Karpas-422 (cell line): ENCODE data around the gene KCNK16. TPM values are rescaled to one million over a fixed set of nuclear protein-coding genes. Genes with fewer than 3 reads are reported as not detected.

Source experiments
- DNase-seq: peaks from one replicate; pipeline ENCODE4 v3.0.0-alpha.2; 2015
- H2AFZ ChIP-seq: fragments of 200-600 bp; sonication (generic); 2 replicates; pipeline ENCODE4 v1.6.1; 2014; ENCODE audit warnings: antibody characterized with exemption, low read length, mixed read lengths
- H3K27ac ChIP-seq: fragments of 200-600 bp; sonication (generic); 2 replicates; pipeline ENCODE4 v1.5.1; 2014; ENCODE audit warnings: mild to moderate bottlenecking, low read length, moderate library complexity
- H3K27me3 ChIP-seq: fragments of 200-600 bp; sonication (generic); 2 replicates; pipeline ENCODE4 v1.6.1; 2014; ENCODE audit warnings: low read length, mixed read lengths
- H3K36me3 ChIP-seq: fragments of 200-600 bp; sonication (generic); 2 replicates; pipeline ENCODE4 v1.6.1; 2014; ENCODE audit warnings: low read length, mixed read lengths; ENCODE audit not compliant: insufficient read depth
- H3K4me1 ChIP-seq: fragments of 200-600 bp; sonication (generic); 2 replicates; pipeline ENCODE4 v1.6.1; 2014; ENCODE audit warnings: mild to moderate bottlenecking, low read length, mixed read lengths
- H3K4me2 ChIP-seq: fragments of 200-600 bp; sonication (generic); 2 replicates; pipeline ENCODE4 v1.6.1; 2014; ENCODE audit warnings: low read length, low read depth, mild to moderate bottlenecking; ENCODE audit not compliant: poor library complexity, severe bottlenecking
- H3K4me3 ChIP-seq: fragments of 200-600 bp; sonication (generic); 2 replicates; pipeline ENCODE4 v1.5.1; 2014; ENCODE audit warnings: mild to moderate bottlenecking, antibody characterized with exemption, low read length, mixed read lengths
- H3K79me2 ChIP-seq: fragments of 200-600 bp; sonication (generic); 2 replicates; pipeline ENCODE4 v1.6.1; 2014; ENCODE audit warnings: mild to moderate bottlenecking, low read length, mixed read lengths
- H3K9ac ChIP-seq: fragments of 200-600 bp; sonication (generic); 2 replicates; pipeline ENCODE4 v1.6.0; 2014; ENCODE audit warnings: low read length
- H3K9me2 ChIP-seq: fragments of 200-600 bp; sonication (generic), shearing (Covaris generic); replicated peaks from 2 replicates; pipeline ENCODE4 v1.6.0; 2014; ENCODE audit warnings: mild to moderate bottlenecking, low read length, moderate library complexity; ENCODE audit not compliant: insufficient read depth
- H3K9me3 ChIP-seq: fragments of 300-700, 200-600 bp; sonication (generic); 2 replicates; pipeline ENCODE4 v1.6.1; 2014; ENCODE audit warnings: low read length, mixed read lengths
- H4K20me1 ChIP-seq: fragments of 200-600 bp; sonication (generic); 2 replicates; pipeline ENCODE4 v1.6.1; 2014; ENCODE audit warnings: mild to moderate bottlenecking, antibody characterized with exemption, low read length, low read depth; ENCODE audit not compliant: insufficient read depth
- total RNA-seq: library from RNA; depleted of rRNA; stranded (reverse); fragments of >200 nt; shearing (Covaris generic); gene quantifications from 2 replicates; pipeline ENCODE4 v1.2.3, GENCODE V29; 2014; ENCODE audit warnings: low replicate concordance

The KCNK16 gene
- total RNA-seq, 1 experiment from 2014 or later, result not detected

- Histone ChIP-seq H3K9ac (no peak overlapping the region), H3K27ac (no peak overlapping the region), H3K27me3 (no peaks in the 10 kb centered on the region), H3K79me2 (no peaks in the 10 kb centered on the region), H3K9me3 (no peaks in the 10 kb centered on the region), H3K4me1 (no peaks in the 10 kb centered on the region), H4K20me1 (no peaks in the 10 kb centered on the region), H3K4me2 (no peak overlapping the region), H3K4me3 (no peak overlapping the region), H3K36me3 (no peaks in the 10 kb centered on the region), H2AFZ (no peak overlapping the region), H3K9me2 (no peaks in the 10 kb centered on the region)
- DNase-seq, result peak; percentile 80
These were observed 12.5 kb downstream of the KCNK16 start for GRCh38 chr6:39309942-39310531.

GRCh38 chr6:39307462-39307861 is 15.0 kb downstream of the KCNK16 start:
- no peak overlapping the region for H3K4me3 ChIP-seq
- H3K4me2 ChIP-seq, result no peak overlapping the region
- no peaks in the 10 kb centered on the region for H3K79me2 ChIP-seq
- H3K27me3 ChIP-seq, result no peaks in the 10 kb centered on the region
- H3K27ac ChIP-seq, result no peak overlapping the region
- H3K9ac ChIP-seq, result no peak overlapping the region
- no peak for DNase-seq
- H3K4me1 ChIP-seq, result no peaks in the 10 kb centered on the region
- H2AFZ ChIP-seq, result no peak overlapping the region
- no peaks in the 10 kb centered on the region for H3K9me2 ChIP-seq
- no peaks in the 10 kb centered on the region for H3K9me3 ChIP-seq
- no peaks in the 10 kb centered on the region for H4K20me1 ChIP-seq
- no peaks in the 10 kb centered on the region for H3K36me3 ChIP-seq

- H3K9ac ChIP-seq, result no peak overlapping the region
- H3K36me3 ChIP-seq, result no peaks in the 10 kb centered on the region
- H3K4me1 ChIP-seq, result no peaks in the 10 kb centered on the region
- no peaks in the 10 kb centered on the region for H4K20me1 ChIP-seq
- H3K4me3 ChIP-seq, result no peak overlapping the region
- H3K27ac ChIP-seq, result no peak overlapping the region
- DNase-seq, result no peak
- H3K79me2 ChIP-seq, result no peaks in the 10 kb centered on the region
- H3K4me2 ChIP-seq, result no peak overlapping the region
- H3K9me3 ChIP-seq, result no peaks in the 10 kb centered on the region
- no peaks in the 10 kb centered on the region for H3K27me3 ChIP-seq
- H3K9me2 ChIP-seq, result no peaks in the 10 kb centered on the region
- H2AFZ ChIP-seq, result no peak overlapping the region
These were observed 17.6 kb downstream of the KCNK16 start for GRCh38 chr6:39304951-39305350.

DNA sequence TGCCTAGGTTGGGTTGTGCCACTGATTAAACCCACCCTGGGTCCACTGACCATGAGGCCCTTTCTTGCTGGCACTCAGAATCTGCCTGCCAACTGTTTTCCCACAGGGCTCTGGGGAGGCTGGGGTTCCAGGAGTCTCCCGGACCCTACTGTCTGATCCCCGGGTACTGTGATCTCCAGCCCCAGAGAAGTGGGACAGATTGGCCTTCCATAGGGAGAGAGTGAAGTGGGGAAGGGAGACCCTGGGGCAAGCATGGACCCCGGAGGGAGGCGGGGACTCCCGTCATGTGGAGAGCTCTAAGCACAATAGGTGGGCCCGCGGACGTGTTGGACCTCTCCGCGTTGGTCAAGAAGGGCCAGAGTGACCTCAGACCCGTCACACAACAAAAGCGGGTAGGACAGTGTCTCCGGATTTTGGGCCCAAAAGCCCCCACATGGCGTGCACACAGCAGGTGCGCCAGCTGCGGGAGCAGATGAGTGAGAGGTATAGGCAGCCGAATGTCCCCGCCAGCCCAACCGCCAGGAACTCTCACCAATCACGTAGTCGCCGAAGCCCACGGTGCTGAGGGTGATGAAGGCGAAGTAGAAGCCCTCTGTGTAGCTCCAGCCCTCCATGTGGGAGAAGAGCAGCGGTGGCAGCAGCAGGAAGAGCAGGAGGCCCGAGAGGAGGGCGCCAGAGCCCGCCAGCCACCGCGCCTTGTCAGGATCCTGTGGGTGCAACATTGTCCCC is 18.9 kb downstream of the KCNK16 start:
- H3K27ac ChIP-seq, result no peak overlapping the region
- no peak for DNase-seq
- no peak overlapping the region for H3K9ac ChIP-seq
- H3K27me3 ChIP-seq, result no peaks in the 10 kb centered on the region
- no peak overlapping the region for H3K4me2 ChIP-seq
- H3K4me3 ChIP-seq, result no peak overlapping the region
- no peak overlapping the region for H2AFZ ChIP-seq
- H3K4me1 ChIP-seq, result no peaks in the 10 kb centered on the region
- no peaks in the 10 kb centered on the region for H3K9me3 ChIP-seq
- H3K36me3 ChIP-seq, result no peaks in the 10 kb centered on the region
- no peaks in the 10 kb centered on the region for H3K79me2 ChIP-seq
- no peaks in the 10 kb centered on the region for H3K9me2 ChIP-seq
- no peaks in the 10 kb centered on the region for H4K20me1 ChIP-seq

DNA sequence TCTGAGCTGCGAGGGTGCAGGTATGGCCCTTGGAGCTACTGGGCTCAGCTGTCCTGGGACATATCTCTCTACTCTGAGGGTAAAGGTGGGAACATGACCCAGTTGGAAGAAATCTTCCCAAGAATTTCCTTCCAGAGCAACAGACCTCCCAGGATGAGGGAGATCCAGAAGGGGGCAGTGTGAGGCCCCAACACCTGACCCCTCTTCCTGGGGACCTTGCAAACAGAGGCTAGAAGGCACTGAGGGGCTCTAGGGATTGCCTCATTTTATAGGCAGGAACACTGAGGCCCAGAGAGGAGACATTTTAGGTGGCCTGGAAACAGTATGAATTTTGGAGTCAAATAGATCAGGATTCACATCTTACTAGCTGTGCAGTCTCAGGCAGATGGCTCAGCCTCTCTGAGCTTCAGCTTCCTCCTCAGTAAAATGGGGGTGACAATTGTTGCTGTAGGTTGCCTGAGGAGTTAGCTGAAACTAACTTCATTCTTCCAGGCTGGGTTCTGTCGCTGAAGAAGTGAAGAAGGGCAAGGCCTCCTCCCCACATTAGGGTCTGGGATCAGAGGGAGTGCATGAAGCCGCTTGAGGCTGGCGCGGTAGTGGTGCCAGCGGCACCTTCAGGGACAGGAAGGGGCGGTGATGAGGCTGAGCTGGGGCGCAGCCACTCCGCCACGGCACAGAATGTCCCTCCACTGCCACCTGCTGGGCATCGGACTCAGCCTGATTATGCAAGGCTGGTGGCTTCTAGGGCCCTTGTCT is 19.7 kb downstream of the KCNK16 start:
- H2AFZ ChIP-seq, result peak overlapping the region; percentile 48; the same call in 1 of the 2 replicates
- peak overlapping the region; percentile 40 for H3K4me2 ChIP-seq
- peak; percentile 92 for DNase-seq
- no peaks in the 10 kb centered on the region for H4K20me1 ChIP-seq
- no peaks in the 10 kb centered on the region for H3K9me2 ChIP-seq
- no peaks in the 10 kb centered on the region for H3K4me1 ChIP-seq
- no peaks in the 10 kb centered on the region for H3K9me3 ChIP-seq
- no peaks in the 10 kb centered on the region for H3K27me3 ChIP-seq
- no peaks in the 10 kb centered on the region for H3K36me3 ChIP-seq
- H3K27ac ChIP-seq, result no peak overlapping the region
- H3K9ac ChIP-seq, result no peak overlapping the region
- no peak overlapping the region for H3K4me3 ChIP-seq
- no peaks in the 10 kb centered on the region for H3K79me2 ChIP-seq

- Histone ChIP-seq H3K9ac (no peak overlapping the region), H3K27me3 (no peaks in the 10 kb centered on the region), H2AFZ (no peak overlapping the region), H3K4me2 (no peak overlapping the region), H3K9me3 (no peaks in the 10 kb centered on the region), H3K79me2 (no peaks in the 10 kb centered on the region), H3K9me2 (no peaks in the 10 kb centered on the region), H3K27ac (no peak overlapping the region), H3K36me3 (no peaks in the 10 kb centered on the region), H3K4me3 (no peak overlapping the region), H3K4me1 (no peaks in the 10 kb centered on the region), H4K20me1 (no peaks in the 10 kb centered on the region)
- DNase-seq, result no peak
These were observed 20.5 kb downstream of the KCNK16 start for GRCh38 chr6:39302011-39302410.

GRCh38 chr6:39301606-39302005 is 20.9 kb downstream of the KCNK16 start:
- H3K4me3 ChIP-seq, result no peak overlapping the region
- no peaks in the 10 kb centered on the region for H3K4me1 ChIP-seq
- no peak overlapping the region for H3K9ac ChIP-seq
- H3K27ac ChIP-seq, result no peak overlapping the region
- H3K36me3 ChIP-seq, result no peaks in the 10 kb centered on the region
- no peaks in the 10 kb centered on the region for H3K79me2 ChIP-seq
- no peaks in the 10 kb centered on the region for H4K20me1 ChIP-seq
- DNase-seq, result peak; percentile 58
- H3K9me2 ChIP-seq, result no peaks in the 10 kb centered on the region
- no peaks in the 10 kb centered on the region for H3K27me3 ChIP-seq
- H3K9me3 ChIP-seq, result no peaks in the 10 kb centered on the region
- no peak overlapping the region for H2AFZ ChIP-seq
- H3K4me2 ChIP-seq, result no peak overlapping the region

DNA sequence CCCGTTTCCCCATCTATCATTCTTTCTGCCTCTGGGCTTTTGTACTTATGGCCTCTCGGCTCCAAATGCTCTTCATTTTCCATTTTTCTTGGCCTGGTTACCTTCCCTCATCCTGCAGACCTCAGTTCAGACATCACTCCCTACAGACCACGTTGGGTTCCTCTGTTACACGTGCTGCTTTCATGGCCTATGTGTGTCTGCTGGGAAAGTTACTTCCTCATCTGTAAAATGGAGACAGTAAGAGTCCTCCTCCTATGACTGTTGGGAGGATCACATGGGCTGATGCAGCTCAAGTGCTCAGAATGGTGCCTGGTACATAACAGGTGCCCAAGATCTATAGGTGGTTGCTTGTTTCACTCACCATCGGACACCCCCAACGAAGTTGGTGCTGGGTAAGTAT is 21.8 kb downstream of the KCNK16 start:
- Histone ChIP-seq H3K4me1 (no peaks in the 10 kb centered on the region), H4K20me1 (no peaks in the 10 kb centered on the region), H3K79me2 (no peaks in the 10 kb centered on the region), H3K9me2 (no peaks in the 10 kb centered on the region), H3K9ac (no peak overlapping the region), H3K36me3 (no peaks in the 10 kb centered on the region), H3K27ac (no peak overlapping the region), H3K27me3 (no peaks in the 10 kb centered on the region), H3K4me2 (no peak overlapping the region), H3K4me3 (no peak overlapping the region), H3K9me3 (no peaks in the 10 kb centered on the region), H2AFZ (no peak overlapping the region)
- no peak for DNase-seq
